Measurements from ENCODE around the gene LEFTY2. TPM values are rescaled to one million over a fixed set of nuclear protein-coding genes. Genes with fewer than 3 reads are reported as not detected.

LEFTY2 gene
- total and polyA plus RNA-seq, 9 of the 15 experiments (the other 6 are each of a cell fraction or from before 2014, with no cell fraction given) = 0.04 to 0.14 TPM; not detected in 7

DNA sequence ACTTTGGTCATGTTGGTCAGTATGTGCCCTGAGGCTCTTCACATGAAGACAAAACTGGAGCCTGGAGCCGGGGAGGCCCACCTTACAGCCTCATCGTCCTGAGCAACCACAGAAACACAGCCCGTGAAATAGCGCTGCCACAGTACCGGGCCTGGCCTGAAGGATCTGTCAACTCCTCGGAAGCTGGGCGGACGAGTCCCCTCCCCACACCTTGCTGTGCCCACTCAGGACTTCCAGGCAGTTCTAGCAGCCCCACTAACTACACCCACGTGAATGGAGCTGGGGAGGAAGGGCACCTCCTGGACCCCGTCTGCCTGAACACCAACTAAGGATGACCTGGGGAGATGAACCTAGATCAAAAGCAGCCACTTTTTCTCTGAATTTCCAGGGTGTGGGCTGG lies 33.4 kb upstream of the LEFTY2 start (continued):
- TF ChIP-seq, protein P1, sequence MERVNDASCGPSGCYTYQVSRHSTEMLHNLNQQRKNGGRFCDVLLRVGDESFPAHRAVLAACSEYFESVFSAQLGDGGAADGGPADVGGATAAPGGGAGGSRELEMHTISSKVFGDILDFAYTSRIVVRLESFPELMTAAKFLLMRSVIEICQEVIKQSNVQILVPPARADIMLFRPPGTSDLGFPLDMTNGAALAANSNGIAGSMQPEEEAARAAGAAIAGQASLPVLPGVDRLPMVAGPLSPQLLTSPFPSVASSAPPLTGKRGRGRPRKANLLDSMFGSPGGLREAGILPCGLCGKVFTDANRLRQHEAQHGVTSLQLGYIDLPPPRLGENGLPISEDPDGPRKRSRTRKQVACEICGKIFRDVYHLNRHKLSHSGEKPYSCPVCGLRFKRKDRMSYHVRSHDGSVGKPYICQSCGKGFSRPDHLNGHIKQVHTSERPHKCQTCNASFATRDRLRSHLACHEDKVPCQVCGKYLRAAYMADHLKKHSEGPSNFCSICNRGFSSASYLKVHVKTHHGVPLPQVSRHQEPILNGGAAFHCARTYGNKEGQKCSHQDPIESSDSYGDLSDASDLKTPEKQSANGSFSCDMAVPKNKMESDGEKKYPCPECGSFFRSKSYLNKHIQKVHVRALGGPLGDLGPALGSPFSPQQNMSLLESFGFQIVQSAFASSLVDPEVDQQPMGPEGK (CRISPR knock-in tag; IDR thresholded peaks at IDR 0.05; ENCODE audit: borderline replicate concordance) = no peak
- TF ChIP-seq HEY1 (CRISPR knock-in tag; IDR thresholded peaks at IDR 0.05; ENCODE audit: borderline replicate concordance) = no peak
- TF ChIP-seq NR4A1 (CRISPR knock-in tag; IDR thresholded peaks at IDR 0.05) = no peak
- no peak for TF ChIP-seq NR4A1 (tag; IDR thresholded peaks at IDR 0.05)
- TF ChIP-seq, protein P2, sequence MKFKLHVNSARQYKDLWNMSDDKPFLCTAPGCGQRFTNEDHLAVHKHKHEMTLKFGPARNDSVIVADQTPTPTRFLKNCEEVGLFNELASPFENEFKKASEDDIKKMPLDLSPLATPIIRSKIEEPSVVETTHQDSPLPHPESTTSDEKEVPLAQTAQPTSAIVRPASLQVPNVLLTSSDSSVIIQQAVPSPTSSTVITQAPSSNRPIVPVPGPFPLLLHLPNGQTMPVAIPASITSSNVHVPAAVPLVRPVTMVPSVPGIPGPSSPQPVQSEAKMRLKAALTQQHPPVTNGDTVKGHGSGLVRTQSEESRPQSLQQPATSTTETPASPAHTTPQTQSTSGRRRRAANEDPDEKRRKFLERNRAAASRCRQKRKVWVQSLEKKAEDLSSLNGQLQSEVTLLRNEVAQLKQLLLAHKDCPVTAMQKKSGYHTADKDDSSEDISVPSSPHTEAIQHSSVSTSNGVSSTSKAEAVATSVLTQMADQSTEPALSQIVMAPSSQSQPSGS (CRISPR knock-in tag; IDR thresholded peaks at IDR 0.05) = no peak
- peak; percentile 43; the same call in 1 of the 2 replicates for TF ChIP-seq POLR2A (conservative IDR thresholded peaks at IDR 0.05)

DNA sequence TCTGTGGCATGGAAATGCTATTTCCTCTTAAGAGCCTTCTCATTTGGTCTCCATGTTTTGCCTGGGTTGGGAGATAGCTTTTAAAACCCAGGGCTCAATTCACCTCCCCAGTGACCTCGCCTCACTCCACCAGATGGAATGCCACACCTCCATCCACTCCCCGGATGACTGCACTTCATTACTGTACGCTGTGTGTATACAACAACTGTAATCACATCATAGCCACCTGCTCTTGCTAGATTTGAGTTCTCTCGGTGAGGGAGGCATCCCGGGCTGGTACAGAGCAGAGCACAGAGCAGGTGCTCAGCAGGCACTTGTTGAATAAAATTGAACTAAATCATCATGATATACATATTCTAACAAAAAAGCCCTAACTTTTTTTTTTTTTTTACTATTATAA lies 32.1 kb upstream of the LEFTY2 start:
- Histone ChIP-seq H3K27me3 (ENCODE audit: control insufficient read depth in 2 of 2, insufficient read depth in 2 of 2, low read length in 2 of 2) (no peaks in the 10 kb centered on the region), H3K79me2 (ENCODE audit: control insufficient read depth, insufficient read depth, low read length) (no peaks in the 10 kb centered on the region), H3K9me1 (ENCODE audit: control insufficient read depth, insufficient read depth, low read length) (no peaks in the 10 kb centered on the region), H3K9me3 (replicated peaks; ENCODE audit: control insufficient read depth, insufficient read depth, low read depth, low read length) (no peaks in the 10 kb centered on the region), H3K9ac (ENCODE audit: insufficient read depth in 1 of 2, low read depth in 2 of 2, low read length in 2 of 2) (no peak overlapping the region; a peak in 1 of 4 replicates), H3K4me2 (ENCODE audit: insufficient read depth, low read length) (peak overlapping the region; percentile 27; the same call in 1 of the 2 replicates), H3K4me3 (no peak overlapping the region), H3K27ac (ENCODE audit: extremely low read depth, low read depth, low read length) (no peak overlapping the region; the same call in 2 of the 3 replicates), H3K36me3 (ENCODE audit: control insufficient read depth, insufficient read depth, low read length) (peaks cover 8% of the 10 kb centered on the region; the same call in 2 of the 3 replicates), H2AFZ (ENCODE audit: low read depth, low read length) (peak overlapping the region; percentile 40), H3K4me1 (replicated peaks in 1 of 2; ENCODE audit: control insufficient read depth in 2 of 2, insufficient read depth in 2 of 2, low read length in 2 of 2) (peaks cover 7 to 21% of the 10 kb centered on the region in 2 experiments; a peak in 4 of 5 replicates), H4K20me1 (replicated peaks; ENCODE audit: control insufficient read depth, insufficient read depth, low read length) (no peaks in the 10 kb centered on the region)
- ChIA-PET POLR2A (interaction anchor here (0.5 to 2.2 kb wide), 12 partner anchors 11 to 585 kb away, joined by 3 to 8 read pairs (median 4); partner anchors contain the start of gene PYCR2), CTCF (ENCODE audit: low intra/inter-chr PET ratio) (interaction anchor here (0.7 to 6.7 kb wide), 2 partner anchors 498 to 501 kb away, joined by 5 to 133 read pairs; no protein-coding TSS in a partner anchor)
- FAIRE-seq = peak; percentile 66
- ATAC-seq = peak; percentile 75
- 10% methylated on average over 5 of the region's 5 CpGs for WGBS (ENCODE audit: insufficient coverage, low coverage, missing lambda C conversion rate)
- peak; percentile 51 to 79 (median 64) for DNase-seq (ENCODE audit: extremely low read depth in 1 of 4, low spot score in 3 of 4)
- intact Hi-C loops (cut with micrococcal nuclease) = loop anchor here (2.0 to 10.0 kb wide), 3 partner anchors 128 to 654 kb away; partner anchors contain the start of gene ENAH
- in situ Hi-C loops (cut with MboI) = no loop called here
- BruUV-seq (replicated peaks) = no TSS peak
- TF ChIP-seq ZNF140 (CRISPR knock-in tag; IDR thresholded peaks at IDR 0.05) = no peak
- no peak for TF ChIP-seq CBX5 (IDR thresholded peaks at IDR 0.05; ENCODE audit: borderline replicate concordance, low read depth)
- no peak for TF ChIP-seq HDAC1 (IDR thresholded peaks at IDR 0.05)
- TF ChIP-seq EWSR1 (IDR thresholded peaks at IDR 0.05; ENCODE audit: borderline replicate concordance, low read depth, partially characterized antibody) = no peak
- no peak for TF ChIP-seq ZNF3 (CRISPR knock-in tag; IDR thresholded peaks at IDR 0.05)
- TF ChIP-seq POLR2B (IDR thresholded peaks at IDR 0.05; ENCODE audit: low read depth, partially characterized antibody) = no peak
- TF ChIP-seq MEIS2 (IDR thresholded peaks at IDR 0.05; ENCODE audit: partially characterized antibody) = no peak
- no peak for TF ChIP-seq SLC30A9 (CRISPR knock-in tag; IDR thresholded peaks at IDR 0.05)
- no peak for TF ChIP-seq ZNF785 (CRISPR knock-in tag; IDR thresholded peaks at IDR 0.05)
- TF ChIP-seq MAZ (CRISPR knock-in tag; conservative IDR thresholded peaks at IDR 0.05 in 1 of 2, IDR thresholded peaks at IDR 0.05 in 1 of 2) = no peak
- TF ChIP-seq ZNF12 (CRISPR knock-in tag; IDR thresholded peaks at IDR 0.05) = no peak
- no peak for TF ChIP-seq PHF21A (IDR thresholded peaks at IDR 0.05; ENCODE audit: borderline replicate concordance, low read depth)
- no peak for TF ChIP-seq MTA2 (IDR thresholded peaks at IDR 0.05; ENCODE audit: low read depth)
- TF ChIP-seq THRAP3 (IDR thresholded peaks at IDR 0.05; ENCODE audit: borderline replicate concordance) = no peak
